GM18951 (cell line): ENCODE measurements around the gene TMEM141.
"Not testable (repeated sequence)": the region's sequence is repeated elsewhere in the genome, so short reads cannot be mapped to it uniquely, and the experiment has no call there.

Source experiments
- POLR2A ChIP-seq: IDR thresholded peaks from 4 replicates; pipeline ENCODE4 v1.6.1; 2011; ENCODE audit warnings: mild to moderate bottlenecking; ENCODE audit not compliant: insufficient read length, insufficient read depth; ENCODE audit errors: extremely low read depth
- in situ Hi-C: fragments of 300-500 bp; cut with MboI; formaldehyde crosslinking; loops from one replicate; pipeline ENCODE4 v1.12.0; 2022; ENCODE audit warnings: low sequenced_read_pairs, mixed read lengths, inconsistent platforms; ENCODE audit not compliant: unreplicated experiment

The TMEM141 gene

GRCh38 chr9:136826188-136826541 is 35.0 kb downstream of the TMEM141 start:
- in situ Hi-C loops = no loop called here
- no peak for TF ChIP-seq POLR2A

GRCh38 chr9:136826703-136827582 is 35.8 kb downstream of the TMEM141 start:
- no peak for TF ChIP-seq POLR2A
- in situ Hi-C loops = no loop called here

GRCh38 chr9:136827794-136828473 is 36.8 kb downstream of the TMEM141 start:
- in situ Hi-C loops = no loop called here

DNA sequence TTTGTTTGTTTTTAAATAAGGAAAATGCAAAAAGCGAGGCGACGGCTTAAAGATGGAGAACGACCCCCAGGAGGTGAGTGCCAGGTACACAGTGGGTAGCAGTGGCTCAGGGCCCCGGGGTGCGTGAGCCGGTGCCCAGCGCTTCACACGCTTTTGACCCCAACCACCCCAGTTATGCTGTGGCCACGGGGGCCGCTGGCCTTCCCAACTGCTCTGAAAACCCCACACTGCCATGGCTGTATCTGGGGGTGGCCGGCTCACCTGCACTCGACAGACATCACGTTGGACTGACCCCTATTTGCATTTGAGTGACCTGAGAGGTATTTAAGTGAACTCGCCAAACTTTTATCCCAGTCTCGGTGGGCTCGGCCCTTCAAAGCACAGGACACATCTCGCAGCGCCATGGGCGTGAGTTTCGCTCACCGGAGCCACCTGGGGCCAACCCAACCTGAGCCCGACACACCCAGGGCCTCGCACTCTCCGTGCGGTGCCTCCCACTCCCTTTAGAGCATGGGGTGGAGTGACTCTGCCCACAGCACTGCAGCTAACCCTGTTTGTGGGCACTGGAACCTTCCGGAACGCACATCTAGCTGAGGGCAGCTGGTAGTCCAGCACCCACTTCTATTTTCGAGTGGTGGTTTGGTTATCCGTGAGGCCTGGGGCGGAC is 37.5 kb downstream of the TMEM141 start:
- no peak for TF ChIP-seq POLR2A
- in situ Hi-C loops = no loop called here

More at GRCh38 chr9:136827794-136828473, 36.8 kb downstream of the TMEM141 start:
- TF ChIP-seq POLR2A = no peak

DNA sequence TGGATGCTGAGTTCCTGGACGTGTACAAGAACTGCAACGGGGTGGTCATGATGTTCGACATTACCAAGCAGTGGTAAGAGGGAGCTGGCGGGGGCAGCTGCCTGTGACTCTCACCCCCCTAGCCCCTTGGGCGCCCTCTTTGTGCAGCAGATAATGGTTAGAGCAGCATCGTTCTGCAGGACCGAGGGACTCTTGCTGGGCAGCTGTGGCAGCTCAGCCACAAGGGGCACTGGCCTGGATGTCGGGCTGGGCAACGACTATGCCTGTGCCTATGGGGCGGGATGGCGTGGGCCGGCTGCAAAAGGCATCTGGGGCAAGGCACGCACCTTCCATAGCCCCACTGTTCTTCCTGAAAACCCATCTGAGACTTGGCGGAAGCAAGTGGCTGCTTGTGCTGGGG is 38.3 kb downstream of the TMEM141 start:
- no peak for TF ChIP-seq POLR2A
- in situ Hi-C loops = no loop called here

DNA sequence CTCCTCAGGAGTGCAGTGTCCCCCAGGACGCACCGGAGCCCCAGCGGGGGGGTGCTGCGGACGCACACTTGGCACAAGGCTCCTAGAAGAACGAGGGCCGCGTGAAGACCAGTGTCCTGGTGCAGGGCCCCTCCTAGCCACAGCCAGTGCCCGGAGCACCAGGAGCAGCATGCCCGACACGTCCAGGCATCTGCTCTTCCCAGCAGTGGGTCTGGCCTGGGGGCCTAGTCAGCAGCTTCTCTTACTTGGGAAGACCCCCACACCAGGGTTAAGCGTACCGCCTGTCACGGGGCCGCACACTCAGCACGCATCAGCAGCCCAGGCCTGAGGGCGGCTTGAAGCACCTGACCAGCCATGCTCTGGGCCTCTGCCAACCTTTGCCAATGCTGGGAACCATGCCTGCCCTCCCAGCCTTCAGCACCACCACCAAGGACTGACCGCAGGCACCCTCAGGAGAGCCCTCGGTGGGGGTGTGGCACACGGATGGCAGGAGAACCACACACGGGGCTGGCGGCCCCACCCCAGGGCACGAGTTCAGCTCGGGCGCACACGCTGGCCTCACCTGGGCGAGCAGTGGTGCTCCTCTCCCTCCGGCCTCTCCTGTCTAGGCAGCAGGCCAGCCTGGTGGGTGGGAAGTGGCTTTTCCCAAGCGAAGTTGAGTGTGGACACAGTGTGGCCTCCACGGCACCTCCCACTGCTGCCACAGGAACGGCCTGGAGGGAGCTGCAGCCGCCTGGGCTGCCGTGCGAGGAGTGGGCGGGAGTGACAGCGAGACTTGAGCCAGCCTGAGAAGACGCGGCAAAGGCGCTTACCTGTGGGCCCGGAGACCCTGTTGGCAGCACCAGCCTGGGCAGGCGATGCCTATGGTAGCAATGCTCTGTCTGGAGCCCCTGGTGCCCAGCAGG is 39.1 kb downstream of the TMEM141 start:
- in situ Hi-C loops = no loop called here
- no peak for TF ChIP-seq POLR2A

DNA sequence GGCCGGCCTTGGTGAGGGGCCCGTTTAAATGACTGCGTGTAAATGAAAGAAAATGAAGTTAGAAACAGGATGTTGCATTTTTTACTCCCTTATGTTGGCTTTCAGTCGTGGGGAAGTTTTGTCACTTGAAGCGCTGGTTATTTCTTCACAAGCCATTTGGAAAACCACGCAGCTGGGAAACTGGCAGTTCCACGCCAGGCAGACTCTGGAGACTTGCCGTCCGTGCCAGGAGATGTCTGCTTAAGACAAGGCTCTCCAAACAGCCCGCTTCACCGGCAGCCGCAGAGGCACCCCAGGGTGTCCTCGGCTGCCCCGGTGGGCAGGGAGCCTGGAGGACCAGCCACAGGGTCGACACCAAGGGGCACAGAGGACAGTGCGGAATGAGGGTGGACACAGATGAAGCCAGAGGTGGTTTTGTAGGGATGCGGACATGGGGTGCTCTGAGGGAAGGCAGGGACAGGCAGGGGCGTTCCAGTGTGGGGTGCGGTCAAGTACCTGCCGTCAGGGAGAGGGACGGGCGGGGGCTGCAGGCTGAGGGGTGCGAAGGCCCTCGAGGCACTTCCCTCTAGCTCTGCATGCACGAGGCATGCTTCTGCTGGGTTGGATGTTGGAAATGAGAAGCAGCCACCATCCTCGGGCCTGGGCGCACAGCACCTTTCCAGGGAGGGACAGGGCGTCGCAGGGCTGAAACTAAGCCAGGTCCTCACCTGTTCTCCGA is 40.0 kb downstream of the TMEM141 start:
- TF ChIP-seq POLR2A = no peak
- in situ Hi-C loops = no loop called here

DNA sequence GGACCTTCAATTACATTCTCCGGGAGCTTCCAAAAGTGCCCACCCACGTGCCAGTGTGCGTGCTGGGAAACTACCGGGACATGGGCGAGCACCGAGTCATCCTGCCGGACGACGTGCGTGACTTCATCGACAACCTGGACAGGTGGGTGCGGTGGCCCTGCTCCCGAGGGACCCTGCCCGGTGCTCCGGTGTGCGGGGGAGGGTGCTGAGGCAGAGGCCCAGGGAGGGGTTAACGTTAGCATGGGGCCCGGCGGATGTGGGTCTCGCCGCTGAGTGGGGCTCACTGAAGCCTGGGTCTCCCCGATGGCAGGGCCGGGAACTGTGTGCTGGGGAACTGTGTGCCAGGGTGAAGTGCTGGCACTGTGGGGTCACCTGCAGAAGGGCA is 40.6 kb downstream of the TMEM141 start:
- no peak for TF ChIP-seq POLR2A
- in situ Hi-C loops = no loop called here

- in situ Hi-C loops = no loop called here
- no peak for TF ChIP-seq POLR2A
These were observed 41.4 kb downstream of the TMEM141 start for GRCh38 chr9:136832581-136832980.

DNA sequence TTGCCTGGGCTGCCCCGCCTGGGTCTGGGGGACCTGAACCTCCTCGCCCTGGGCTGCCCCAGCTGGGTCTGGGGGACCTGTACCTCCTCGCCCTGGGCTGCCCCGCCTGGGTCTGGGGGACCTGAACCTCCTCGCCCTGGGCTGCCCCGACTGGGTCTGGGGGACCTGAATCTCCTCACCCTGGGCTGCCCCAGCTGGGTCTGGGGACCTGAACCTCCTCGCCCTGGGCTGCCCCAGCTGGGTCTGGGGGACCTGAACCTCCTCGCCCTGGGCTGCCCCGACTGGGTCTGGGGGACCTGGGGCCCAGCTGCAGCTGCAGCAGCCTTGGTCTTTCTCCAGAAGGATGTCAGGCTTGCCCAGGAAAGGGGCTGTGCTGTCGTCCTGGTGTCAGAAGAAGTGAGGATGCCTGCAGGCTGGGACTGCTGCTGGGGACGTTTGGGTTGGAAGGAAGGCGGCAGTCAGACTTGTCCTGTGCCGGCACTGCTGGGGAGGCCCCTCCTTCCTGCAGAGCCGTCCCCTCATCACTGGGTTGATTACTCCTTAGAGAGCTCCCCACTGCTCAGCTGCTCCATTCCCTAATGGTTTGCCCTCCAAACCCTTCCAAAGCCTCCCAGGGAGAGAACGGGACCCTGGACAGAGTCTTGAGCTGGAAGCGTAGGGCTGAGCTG is 42.4 kb downstream of the TMEM141 start:
- in situ Hi-C loops = not testable (repeated sequence)

DNA sequence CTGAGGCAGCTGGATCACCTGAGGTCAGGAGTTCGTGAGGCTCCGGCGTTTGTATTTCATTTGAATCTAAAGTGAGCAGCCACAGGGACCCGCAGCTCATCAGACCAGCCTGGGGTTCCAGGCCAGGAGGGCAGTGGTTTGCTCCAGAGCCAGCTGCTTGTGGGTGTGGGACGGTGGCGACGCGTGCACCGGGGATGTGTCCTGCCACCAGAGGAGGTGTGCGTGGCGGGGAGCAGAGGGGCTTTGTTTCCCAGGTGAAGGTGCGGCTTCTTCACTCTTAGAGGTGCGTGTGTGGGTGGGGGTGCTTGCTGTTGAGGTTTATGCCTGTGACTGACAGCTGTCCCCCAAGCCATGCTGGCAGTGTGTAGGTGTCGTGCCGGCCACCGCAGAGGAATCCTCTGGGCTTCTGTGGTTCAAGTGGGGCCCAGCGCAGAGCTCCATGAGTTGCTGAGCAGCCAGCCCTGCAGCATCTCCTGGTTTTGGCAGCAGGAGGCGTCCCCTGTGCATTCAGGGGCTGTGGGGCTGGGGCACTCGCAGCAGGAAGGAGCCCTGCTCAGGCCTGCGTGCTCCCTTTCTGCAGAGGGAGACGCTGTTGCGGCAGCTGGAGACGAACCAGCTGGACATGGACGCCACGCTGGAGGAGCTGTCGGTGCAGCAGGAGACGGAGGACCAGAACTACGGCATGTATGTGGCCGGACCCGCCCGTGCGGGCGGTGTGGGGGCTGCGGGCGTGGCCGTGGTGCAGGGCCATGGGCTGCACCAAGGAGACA is 44.2 kb downstream of the TMEM141 start:
- no peak for TF ChIP-seq POLR2A
- in situ Hi-C loops = no loop called here
